Vagina (tissue), 2 donors: Measurements from ENCODE around the gene ECT2.

Experiments used
- CTCF ChIP-seq, 3 experiments: fragments of 450-650 bp in 2 of 3; fragments of 200-600 bp in 1 of 3; sonication (generic) in 1 of 3; IDR thresholded peaks; one replicate each; pipeline ENCODE4 v1.5.1; 2017 to 2019; ENCODE audit warnings: antibody characterized with exemption in 3 of 3, mild to moderate bottlenecking in 2 of 3, moderate library complexity in 2 of 3
- POLR2A ChIP-seq, 2 donors: fragments of 450-650 bp; IDR thresholded peaks; one replicate each; pipeline ENCODE4 v1.6.1; 2017; ENCODE audit warnings: antibody characterized with exemption in 2 of 2, mild to moderate bottlenecking in 2 of 2, moderate library complexity in 2 of 2

- TF ChIP-seq POLR2A (IDR thresholded peaks at IDR 0.05): no peak
- no peak for TF ChIP-seq CTCF (IDR thresholded peaks at IDR 0.05)
These were observed 37.2 kb downstream of the ECT2 start for GRCh38 chr3:172787746-172788145.
